Neural progenitor cell (in vitro differentiated cells): ENCODE measurements around the gene RASGRP4. TPM values are rescaled to one million over a fixed set of nuclear protein-coding genes. Genes with fewer than 3 reads are reported as not detected.
"Not testable (repeated sequence)": the region's sequence is repeated elsewhere in the genome, so short reads cannot be mapped to it uniquely, and the experiment has no call there.

Experiments used
- DNase-seq: peaks from one replicate; pipeline ENCODE4 v3.0.0-alpha.2; 2016; ENCODE audit warnings: low spot score
- H2AFZ ChIP-seq: fragments of 200-600 bp; sonication (generic); replicated peaks from 2 replicates; pipeline ENCODE4 v1.6.1; 2016; ENCODE audit warnings: antibody characterized with exemption
- H3F3A ChIP-seq: fragments of 200-600 bp; sonication (generic); 2 replicates; pipeline ENCODE4 v1.6.1; 2016; ENCODE audit warnings: antibody characterized with exemption, low read depth
- H3K27ac ChIP-seq: fragments of 200-600 bp; sonication (generic); 2 replicates; pipeline ENCODE4 v1.5.1; 2016; ENCODE audit warnings: mild to moderate bottlenecking
- H3K27me3 ChIP-seq: fragments of 200-600 bp; sonication (generic); 2 replicates; pipeline ENCODE4 v1.6.1; 2016; ENCODE audit warnings: mild to moderate bottlenecking, moderate library complexity
- H3K36me3 ChIP-seq: fragments of 200-600 bp; sonication (generic); 2 replicates; pipeline ENCODE4 v1.5.1; 2016
- H3K4me1 ChIP-seq: fragments of 200-600 bp; sonication (generic); 2 replicates; pipeline ENCODE4 v1.6.1; 2016; ENCODE audit warnings: mixed run types
- H3K4me2 ChIP-seq: fragments of 200-600 bp; sonication (generic); 2 replicates; pipeline ENCODE4 v1.6.1; 2016
- H3K4me3 ChIP-seq: fragments of 200-600 bp; sonication (generic); 2 replicates; pipeline ENCODE4 v1.5.1; 2016
- H3K79me2 ChIP-seq: fragments of 200-600 bp; sonication (generic); 2 replicates; pipeline ENCODE4 v1.6.1; 2016; ENCODE audit warnings: low read depth
- H3K9ac ChIP-seq: fragments of 200-600 bp; sonication (generic); 2 replicates; pipeline ENCODE4 v1.6.1; 2016
- H3K9me3 ChIP-seq: fragments of 200-600 bp; sonication (generic); 2 replicates; pipeline ENCODE4 v1.5.1; 2016; ENCODE audit warnings: low read depth
- H4K20me1 ChIP-seq: fragments of 200-600 bp; sonication (generic); 2 replicates; pipeline ENCODE4 v1.6.1; 2016; ENCODE audit warnings: low read depth
- H3K27ac Mint-ChIP-seq: 3 replicates; pipeline ENCODE4 v1.8.0; 2021; ENCODE audit warnings: mixed read lengths
- H3K27me3 Mint-ChIP-seq: 2 replicates; pipeline ENCODE4 v1.8.0; 2022; ENCODE audit warnings: low read depth, mild to moderate bottlenecking, inconsistent platforms, moderate library complexity, mixed read lengths; ENCODE audit not compliant: insufficient read depth
- H3K36me3 Mint-ChIP-seq: 3 replicates; pipeline ENCODE4 v1.8.0; 2021; ENCODE audit warnings: mixed read lengths
- H3K4me1 Mint-ChIP-seq: 3 replicates; pipeline ENCODE4 v1.8.0; 2021; ENCODE audit warnings: mixed read lengths
- H3K4me3 Mint-ChIP-seq: 3 replicates; pipeline ENCODE4 v1.8.0; 2021; ENCODE audit warnings: mild to moderate bottlenecking, moderate library complexity, mixed read lengths
- H3K9me3 Mint-ChIP-seq: 3 replicates; pipeline ENCODE4 v1.8.0; 2020; ENCODE audit warnings: mixed read lengths
- EZH2 ChIP-seq: fragments of 200-600 bp; sonication (generic); IDR thresholded peaks from 2 replicates; pipeline ENCODE4 v1.6.1; 2017; ENCODE audit warnings: antibody characterized with exemption, mild to moderate bottlenecking, moderate library complexity
- EZH2phosphoT487 ChIP-seq: fragments of 200-600 bp; sonication (generic); IDR thresholded peaks from 2 replicates; pipeline ENCODE4 v1.6.1; 2017; ENCODE audit warnings: antibody characterized with exemption
- total RNA-seq: library from RNA; depleted of rRNA; stranded (reverse); fragments of >200 nt; gene quantifications from 2 replicates; pipeline ENCODE4 v1.2.3, GENCODE V29; 2015; ENCODE audit warnings: low replicate concordance
- TF ChIP-seq, protein P1 (sequence below): fragments of 200-600 bp; sonication (generic); IDR thresholded peaks from 2 replicates; pipeline ENCODE4 v1.5.1; 2017; ENCODE audit warnings: antibody characterized with exemption, mild to moderate bottlenecking

RASGRP4 gene
- total RNA-seq, 1 donor from 2014 or later: not detected

DNA sequence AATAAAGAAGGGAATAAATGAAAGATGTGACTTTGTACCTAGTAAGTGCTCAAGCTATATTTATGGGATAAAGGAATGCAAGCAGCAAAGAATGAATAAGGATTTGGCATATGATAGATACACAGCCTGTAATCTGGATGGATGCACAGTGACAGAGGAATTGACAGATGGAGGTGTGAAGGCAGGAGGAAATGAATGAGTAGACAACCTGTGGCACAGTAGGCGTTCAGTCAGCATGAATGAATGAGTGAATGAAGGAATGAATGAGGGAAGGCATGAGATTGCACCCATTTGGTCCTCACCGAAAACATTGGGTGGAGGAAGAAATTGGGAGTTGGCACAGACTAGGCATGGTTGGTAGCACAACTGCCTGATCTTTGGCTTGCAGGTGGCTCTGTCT lies 56.4 kb downstream of the RASGRP4 start:
- Histone ChIP-seq H3K9ac (no peak overlapping the region), H3K4me3 (no peak overlapping the region), H3K79me2 (no peaks in the 10 kb centered on the region), H3F3A (peaks cover 13% of the 10 kb centered on the region), H3K4me1 (peaks cover 20% of the 10 kb centered on the region), H3K36me3 (no peaks in the 10 kb centered on the region), H4K20me1 (no peaks in the 10 kb centered on the region), H3K9me3 (no peaks in the 10 kb centered on the region), H3K27me3 (peaks cover 11% of the 10 kb centered on the region), H3K4me2 (no peak overlapping the region), H3K27ac (no peak overlapping the region), H2AFZ (no peak overlapping the region)
- no peak overlapping the region for H3K4me3 Mint-ChIP-seq
- peaks cover 9% of the 10 kb centered on the region for H3K4me1 Mint-ChIP-seq
- H3K27me3 Mint-ChIP-seq: peaks cover 10% of the 10 kb centered on the region
- TF ChIP-seq EZH2phosphoT487 (no peak), EZH2 (no peak)
- TF ChIP-seq, protein P1, sequence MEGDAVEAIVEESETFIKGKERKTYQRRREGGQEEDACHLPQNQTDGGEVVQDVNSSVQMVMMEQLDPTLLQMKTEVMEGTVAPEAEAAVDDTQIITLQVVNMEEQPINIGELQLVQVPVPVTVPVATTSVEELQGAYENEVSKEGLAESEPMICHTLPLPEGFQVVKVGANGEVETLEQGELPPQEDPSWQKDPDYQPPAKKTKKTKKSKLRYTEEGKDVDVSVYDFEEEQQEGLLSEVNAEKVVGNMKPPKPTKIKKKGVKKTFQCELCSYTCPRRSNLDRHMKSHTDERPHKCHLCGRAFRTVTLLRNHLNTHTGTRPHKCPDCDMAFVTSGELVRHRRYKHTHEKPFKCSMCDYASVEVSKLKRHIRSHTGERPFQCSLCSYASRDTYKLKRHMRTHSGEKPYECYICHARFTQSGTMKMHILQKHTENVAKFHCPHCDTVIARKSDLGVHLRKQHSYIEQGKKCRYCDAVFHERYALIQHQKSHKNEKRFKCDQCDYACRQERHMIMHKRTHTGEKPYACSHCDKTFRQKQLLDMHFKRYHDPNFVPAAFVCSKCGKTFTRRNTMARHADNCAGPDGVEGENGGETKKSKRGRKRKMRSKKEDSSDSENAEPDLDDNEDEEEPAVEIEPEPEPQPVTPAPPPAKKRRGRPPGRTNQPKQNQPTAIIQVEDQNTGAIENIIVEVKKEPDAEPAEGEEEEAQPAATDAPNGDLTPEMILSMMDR: no peak
- H3K27ac Mint-ChIP-seq: no peak overlapping the region
- no peak for DNase-seq
- H3K36me3 Mint-ChIP-seq: no peaks in the 10 kb centered on the region
- H3K9me3 Mint-ChIP-seq: peaks cover 2% of the 10 kb centered on the region

GRCh38 chr19:38367041-38367440 lies 59.0 kb downstream of the RASGRP4 start:
- no peak for DNase-seq
- peaks cover 7% of the 10 kb centered on the region for H3K27me3 ChIP-seq
- H4K20me1 ChIP-seq: no peaks in the 10 kb centered on the region
- peaks cover 6% of the 10 kb centered on the region for H3K4me1 Mint-ChIP-seq
- no peak overlapping the region for H2AFZ ChIP-seq
- no peak overlapping the region for H3K27ac ChIP-seq
- TF ChIP-seq, protein P1: no peak
- TF ChIP-seq EZH2 (no peak), EZH2phosphoT487 (no peak)
- H3K4me3 Mint-ChIP-seq: no peak overlapping the region
- H3K4me2 ChIP-seq: no peak overlapping the region
- no peak overlapping the region for H3K4me3 ChIP-seq
- H3K9me3 ChIP-seq: no peaks in the 10 kb centered on the region
- no peak overlapping the region for H3K27ac Mint-ChIP-seq
- peaks cover 15% of the 10 kb centered on the region for H3K4me1 ChIP-seq
- no peaks in the 10 kb centered on the region for H3K36me3 ChIP-seq
- H3K36me3 Mint-ChIP-seq: no peaks in the 10 kb centered on the region
- H3K9ac ChIP-seq: no peak overlapping the region
- peaks cover 2% of the 10 kb centered on the region for H3K9me3 Mint-ChIP-seq
- H3K27me3 Mint-ChIP-seq: peaks cover 7% of the 10 kb centered on the region
- H3K79me2 ChIP-seq: no peaks in the 10 kb centered on the region
- peaks cover 20% of the 10 kb centered on the region for H3F3A ChIP-seq

- peak overlapping the region; percentile 70 for H3K4me3 Mint-ChIP-seq
- H3K27ac ChIP-seq, H3K9me3 Mint-ChIP-seq: not testable (repeated sequence)
These were observed 62.9 kb downstream of the RASGRP4 start for GRCh38 chr19:38362946-38363688.

More at GRCh38 chr19:38362946-38363688, 62.9 kb downstream of the RASGRP4 start:
- DNase-seq, H3K9ac ChIP-seq, H3K9me3 ChIP-seq, H2AFZ ChIP-seq, H3K36me3 Mint-ChIP-seq, H3K36me3 ChIP-seq, H4K20me1 ChIP-seq, H3K27ac Mint-ChIP-seq, H3K79me2 ChIP-seq: not testable (repeated sequence)
- Mint-ChIP-seq H3K27me3 (peaks cover 21% of the 10 kb centered on the region), H3K4me1 (peaks cover 17% of the 10 kb centered on the region)
- Histone ChIP-seq H3K4me2 (peak overlapping the region; percentile 83), H3K4me3 (peak overlapping the region; percentile 67), H3F3A (peaks cover 26% of the 10 kb centered on the region), H3K27me3 (peaks cover 36% of the 10 kb centered on the region), H3K4me1 (peaks cover 10% of the 10 kb centered on the region)
